K562 (cell line): Measurements from ENCODE around the gene CLCF1. TPM values are rescaled to one million over a fixed set of nuclear protein-coding genes. Genes with fewer than 3 reads are reported as not detected.

Experiments
- BMI1 ChIP-seq: fragments of 150-350 bp; IDR thresholded peaks from 2 replicates; pipeline ENCODE4 v1.6.1; 2014; ENCODE audit warnings: low read length
- CC2D1A ChIP-seq: fragments of 450-650 bp; IDR thresholded peaks from 2 replicates; pipeline ENCODE4 v1.6.1; 2017; ENCODE audit warnings: mild to moderate bottlenecking
- CEBPB ChIP-seq: fragments of 450-650 bp; IDR thresholded peaks from 2 replicates; pipeline ENCODE4 v1.6.1; 2016; ENCODE audit warnings: missing genetic modification characterization, missing compliant biosample characterization
- GABPB1 ChIP-seq: sonication (generic); formaldehyde crosslinking; IDR thresholded peaks from 2 replicates; pipeline ENCODE4 v1.8.0; 2022; ENCODE audit warnings: mild to moderate bottlenecking, missing genetic modification reagents
- HDAC1 ChIP-seq, 2 experiments: fragments of 450-650 bp; IDR thresholded peaks; 2 replicates each; pipeline ENCODE4 v1.6.1; 2016 to 2017; ENCODE audit warnings: inconsistent platforms in 1 of 2, mild to moderate bottlenecking in 1 of 2, moderate library complexity in 1 of 2
- KDM2B ChIP-seq: fragments of 250-450 bp; sonication (Bioruptor Pico); IDR thresholded peaks from 2 replicates; pipeline ENCODE4 v1.8.0; 2021; ENCODE audit warnings: mild to moderate bottlenecking, moderate library complexity
- MYNN ChIP-seq, 2 experiments: sonication (generic); formaldehyde crosslinking in 1 of 2; IDR thresholded peaks; 2 replicates each; pipeline versions ENCODE4 v1.5.0 to v1.6.1; 2016 to 2020; ENCODE audit warnings: antibody characterized with exemption in 1 of 2, missing genetic modification reagents in 1 of 2
- NELFE ChIP-seq: IDR thresholded peaks from 2 replicates; pipeline ENCODE4 v1.6.1; 2011; ENCODE audit warnings: mild to moderate bottlenecking; ENCODE audit not compliant: insufficient read depth, insufficient read length
- NR2C2 ChIP-seq, 2 experiments: fragments of 200-800 bp in 1 of 2; sonication (Bioruptor generic) in 1 of 2; sonication (generic) in 1 of 2; formaldehyde crosslinking in 1 of 2; IDR thresholded peaks; 2 replicates each; pipeline versions ENCODE4 v1.6.1 to v1.8.0; 2016 to 2022; ENCODE audit warnings: mild to moderate bottlenecking in 1 of 2, missing compliant biosample characterization in 1 of 2, missing genetic modification characterization in 1 of 2, missing genetic modification reagents in 1 of 2
- RAD51 ChIP-seq: fragments of 450-650 bp; IDR thresholded peaks from 2 replicates; pipeline ENCODE4 v1.7.1; 2016; ENCODE audit warnings: low read depth, mild to moderate bottlenecking, borderline replicate concordance
- RBFOX2 ChIP-seq: fragments of 200-400 bp; formaldehyde crosslinking; IDR thresholded peaks from 2 replicates; pipeline ENCODE4 v1.6.1; 2017; ENCODE audit warnings: low read depth, mild to moderate bottlenecking, low read length, moderate library complexity
- ZNF354B ChIP-seq: fragments of 250-450 bp; sonication (Bioruptor Pico); IDR thresholded peaks from 2 replicates; pipeline ENCODE4 v1.4.0; 2020
- ZNF431 ChIP-seq: sonication (generic); formaldehyde crosslinking; IDR thresholded peaks from 2 replicates; pipeline ENCODE4 v1.8.0; 2022; ENCODE audit warnings: mild to moderate bottlenecking, missing genetic modification reagents
- ZNF785 ChIP-seq: fragments of 250-450 bp; sonication (Bioruptor Pico); IDR thresholded peaks from 2 replicates; pipeline ENCODE4 v1.4.0; 2020; ENCODE audit warnings: mild to moderate bottlenecking
- polyA plus RNA-seq, 8 experiments: library from polyadenylated mRNA; depleted of rRNA in 4 of 8; stranded (reverse) in 5 of 8; unstranded in 3 of 8; fragments of >200 nt; fragmentation: Nextera tagmentation in 2 of 8; fragmentation: Illumina TruSeq in 1 of 8; extraction: Ambion mirVana in 2 of 8; extraction: Trizol in 1 of 8; gene quantifications; 2 replicates each; pipeline versions ENCODE4 v1.2.1 to v1.2.3, GENCODE V29; 2011 to 2014; ENCODE audit warnings: inconsistent platforms in 1 of 8, missing spikeins in 1 of 8
- total RNA-seq, 7 experiments: library from RNA; depleted of rRNA in 6 of 7; stranded (reverse); fragments of >200 nt in 6 of 7; fragmentation: Illumina TruSeq in 2 of 7; extraction: Trizol in 2 of 7; gene quantifications; 2 replicates each; pipeline versions ENCODE4 v1.2.1 to v1.2.3, GENCODE V29; 2011 to 2021; ENCODE audit warnings: low replicate concordance in 1 of 7
- TF ChIP-seq, protein P1 (sequence below): fragments of 450-650 bp; formaldehyde crosslinking; IDR thresholded peaks from 2 replicates; pipeline ENCODE4 v1.4.0; 2022; ENCODE audit warnings: missing genetic modification characterization
- TF ChIP-seq, protein P2 (sequence below): fragments of 450-650 bp; formaldehyde crosslinking; IDR thresholded peaks from 2 replicates; pipeline ENCODE4 v1.4.0; 2022; ENCODE audit warnings: missing genetic modification characterization
- TF ChIP-seq, protein P3 (sequence below): fragments of 450-650 bp; IDR thresholded peaks from 2 replicates; pipeline ENCODE4 v1.6.1; 2016; ENCODE audit warnings: antibody characterized with exemption
- TF ChIP-seq, protein P4 (sequence below): sonication (generic); formaldehyde crosslinking; IDR thresholded peaks from 2 replicates; pipeline ENCODE4 v1.8.0; 2022; ENCODE audit warnings: mild to moderate bottlenecking, missing genetic modification reagents
- TF ChIP-seq, protein P5 (sequence below): fragments of 450-650 bp; IDR thresholded peaks from 2 replicates; pipeline ENCODE4 v1.6.1; 2018; ENCODE audit not compliant: partially characterized antibody

Gene CLCF1
- total and polyA plus RNA-seq, 9 of the 15 experiments (the other 6 are each of a cell fraction or from before 2014, with no cell fraction given) = 0.49 to 5.8 (median 3.0) TPM

DNA sequence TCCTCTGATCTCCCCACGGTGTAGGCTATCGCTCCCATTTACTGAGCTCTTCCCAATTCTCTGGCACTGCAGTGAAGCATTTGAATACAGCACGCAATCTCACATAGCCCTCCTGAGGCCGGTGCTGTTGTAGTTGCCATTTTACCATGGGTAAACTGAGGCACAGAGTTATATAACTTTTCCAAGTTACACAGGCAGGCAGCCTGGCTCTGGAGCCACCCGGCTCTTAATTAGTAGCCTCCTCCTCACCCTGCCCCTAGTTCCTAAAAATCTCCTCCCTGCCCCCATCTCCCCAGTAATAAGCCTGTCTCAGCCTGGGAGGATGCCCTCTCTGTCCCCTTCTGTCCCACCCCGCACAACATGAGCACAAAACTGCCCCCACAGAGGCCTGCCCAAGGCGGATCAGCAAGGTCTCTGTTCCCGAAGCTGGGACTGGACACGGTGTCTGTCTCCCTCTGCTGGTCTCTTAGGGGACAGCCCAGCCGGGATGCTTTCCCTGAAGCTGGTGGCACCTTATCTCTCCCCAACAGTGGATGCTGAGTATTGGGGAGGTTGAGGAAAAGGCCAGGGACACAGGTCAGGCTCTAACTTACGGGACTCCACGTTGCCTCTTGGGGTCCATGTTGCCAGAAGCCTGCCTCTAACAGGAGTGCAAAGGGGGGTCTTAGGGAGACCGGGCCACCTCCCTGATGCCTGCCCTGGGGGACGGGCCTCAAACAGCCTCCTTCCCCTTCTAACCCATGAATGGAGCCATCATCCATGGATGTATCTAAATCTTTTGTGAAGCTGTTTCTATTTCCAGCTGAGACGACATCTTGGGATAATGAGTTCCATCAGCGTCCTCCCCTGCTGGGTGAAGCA lies 9.1 kb upstream of the CLCF1 start (continued):
- TF ChIP-seq RAD51 (no peak), GABPB1 (peak; percentile 35; the same call in 1 of the 2 replicates), KDM2B (CRISPR knock-in tag) (no peak), NR2C2 (CRISPR knock-in tag; IDR thresholded peaks at IDR 0.05) (no peak), NR2C2 (tag; IDR thresholded peaks at IDR 0.05) (no peak), NELFE (no peak), HDAC1 (IDR thresholded peaks at IDR 0.05) (no peak), RBFOX2 (no peak), ZNF354B (CRISPR knock-in tag) (no peak), CC2D1A (peak; percentile 95), ZNF431 (CRISPR knock-in tag) (no peak), ZNF785 (no peak), BMI1 (no peak), CEBPB (tag) (no peak), MYNN (IDR thresholded peaks at IDR 0.05) (peak; percentile 73; the same call in 1 of the 2 replicates), MYNN (CRISPR knock-in tag; IDR thresholded peaks at IDR 0.05) (no peak)
- TF ChIP-seq, protein P1, sequence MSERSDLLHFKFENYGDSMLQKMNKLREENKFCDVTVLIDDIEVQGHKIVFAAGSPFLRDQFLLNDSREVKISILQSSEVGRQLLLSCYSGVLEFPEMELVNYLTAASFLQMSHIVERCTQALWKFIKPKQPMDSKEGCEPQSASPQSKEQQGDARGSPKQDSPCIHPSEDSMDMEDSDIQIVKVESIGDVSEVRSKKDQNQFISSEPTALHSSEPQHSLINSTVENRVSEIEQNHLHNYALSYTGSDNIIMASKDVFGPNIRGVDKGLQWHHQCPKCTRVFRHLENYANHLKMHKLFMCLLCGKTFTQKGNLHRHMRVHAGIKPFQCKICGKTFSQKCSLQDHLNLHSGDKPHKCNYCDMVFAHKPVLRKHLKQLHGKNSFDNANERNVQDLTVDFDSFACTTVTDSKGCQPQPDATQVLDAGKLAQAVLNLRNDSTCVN = no peak
- TF ChIP-seq, protein P2, sequence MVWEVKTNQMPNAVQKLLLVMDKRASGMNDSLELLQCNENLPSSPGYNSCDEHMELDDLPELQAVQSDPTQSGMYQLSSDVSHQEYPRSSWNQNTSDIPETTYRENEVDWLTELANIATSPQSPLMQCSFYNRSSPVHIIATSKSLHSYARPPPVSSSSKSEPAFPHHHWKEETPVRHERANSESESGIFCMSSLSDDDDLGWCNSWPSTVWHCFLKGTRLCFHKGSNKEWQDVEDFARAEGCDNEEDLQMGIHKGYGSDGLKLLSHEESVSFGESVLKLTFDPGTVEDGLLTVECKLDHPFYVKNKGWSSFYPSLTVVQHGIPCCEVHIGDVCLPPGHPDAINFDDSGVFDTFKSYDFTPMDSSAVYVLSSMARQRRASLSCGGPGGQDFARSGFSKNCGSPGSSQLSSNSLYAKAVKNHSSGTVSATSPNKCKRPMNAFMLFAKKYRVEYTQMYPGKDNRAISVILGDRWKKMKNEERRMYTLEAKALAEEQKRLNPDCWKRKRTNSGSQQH = 0 out of 2 replicates have a peak, but pooled peaks have one; percentile 39
- TF ChIP-seq, protein P3, sequence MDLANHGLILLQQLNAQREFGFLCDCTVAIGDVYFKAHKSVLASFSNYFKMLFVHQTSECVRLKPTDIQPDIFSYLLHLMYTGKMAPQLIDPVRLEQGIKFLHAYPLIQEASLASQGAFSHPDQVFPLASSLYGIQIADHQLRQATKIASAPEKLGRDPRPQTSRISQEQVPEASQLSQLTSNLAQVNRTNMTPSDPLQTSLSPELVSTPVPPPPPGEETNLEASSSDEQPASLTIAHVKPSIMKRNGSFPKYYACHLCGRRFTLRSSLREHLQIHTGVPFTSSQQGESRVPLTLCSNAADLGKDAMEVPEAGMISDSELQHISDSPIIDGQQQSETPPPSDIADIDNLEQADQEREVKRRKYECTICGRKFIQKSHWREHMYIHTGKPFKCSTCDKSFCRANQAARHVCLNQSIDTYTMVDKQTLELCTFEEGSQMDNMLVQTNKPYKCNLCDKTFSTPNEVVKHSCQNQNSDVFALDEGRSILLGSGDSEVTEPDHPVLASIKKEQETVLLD = no peak; the same call in 1 of the 2 replicates
- TF ChIP-seq, protein P4, sequence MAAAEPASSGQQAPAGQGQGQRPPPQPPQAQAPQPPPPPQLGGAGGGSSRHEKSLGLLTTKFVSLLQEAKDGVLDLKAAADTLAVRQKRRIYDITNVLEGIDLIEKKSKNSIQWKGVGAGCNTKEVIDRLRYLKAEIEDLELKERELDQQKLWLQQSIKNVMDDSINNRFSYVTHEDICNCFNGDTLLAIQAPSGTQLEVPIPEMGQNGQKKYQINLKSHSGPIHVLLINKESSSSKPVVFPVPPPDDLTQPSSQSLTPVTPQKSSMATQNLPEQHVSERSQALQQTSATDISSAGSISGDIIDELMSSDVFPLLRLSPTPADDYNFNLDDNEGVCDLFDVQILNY (CRISPR knock-in tag) = no peak
- TF ChIP-seq, protein P5, sequence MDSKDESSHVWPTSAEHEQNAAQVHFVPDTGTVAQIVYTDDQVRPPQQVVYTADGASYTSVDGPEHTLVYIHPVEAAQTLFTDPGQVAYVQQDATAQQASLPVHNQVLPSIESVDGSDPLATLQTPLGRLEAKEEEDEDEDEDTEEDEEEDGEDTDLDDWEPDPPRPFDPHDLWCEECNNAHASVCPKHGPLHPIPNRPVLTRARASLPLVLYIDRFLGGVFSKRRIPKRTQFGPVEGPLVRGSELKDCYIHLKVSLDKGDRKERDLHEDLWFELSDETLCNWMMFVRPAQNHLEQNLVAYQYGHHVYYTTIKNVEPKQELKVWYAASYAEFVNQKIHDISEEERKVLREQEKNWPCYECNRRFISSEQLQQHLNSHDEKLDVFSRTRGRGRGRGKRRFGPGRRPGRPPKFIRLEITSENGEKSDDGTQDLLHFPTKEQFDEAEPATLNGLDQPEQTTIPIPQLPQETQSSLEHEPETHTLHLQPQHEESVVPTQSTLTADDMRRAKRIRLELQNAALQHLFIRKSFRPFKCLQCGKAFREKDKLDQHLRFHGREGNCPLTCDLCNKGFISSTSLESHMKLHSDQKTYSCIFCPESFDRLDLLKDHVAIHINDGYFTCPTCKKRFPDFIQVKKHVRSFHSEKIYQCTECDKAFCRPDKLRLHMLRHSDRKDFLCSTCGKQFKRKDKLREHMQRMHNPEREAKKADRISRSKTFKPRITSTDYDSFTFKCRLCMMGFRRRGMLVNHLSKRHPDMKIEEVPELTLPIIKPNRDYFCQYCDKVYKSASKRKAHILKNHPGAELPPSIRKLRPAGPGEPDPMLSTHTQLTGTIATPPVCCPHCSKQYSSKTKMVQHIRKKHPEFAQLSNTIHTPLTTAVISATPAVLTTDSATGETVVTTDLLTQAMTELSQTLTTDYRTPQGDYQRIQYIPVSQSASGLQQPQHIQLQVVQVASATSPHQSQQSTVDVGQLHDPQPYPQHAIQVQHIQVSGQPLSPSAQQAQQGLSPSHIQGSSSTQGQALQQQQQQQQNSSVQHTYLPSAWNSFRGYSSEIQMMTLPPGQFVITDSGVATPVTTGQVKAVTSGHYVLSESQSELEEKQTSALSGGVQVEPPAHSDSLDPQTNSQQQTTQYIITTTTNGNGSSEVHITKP = no peak
